Measurements from ENCODE around the gene RIMS3.

Gene RIMS3

GRCh38 chr1:40665335-40666171 is at the start of gene RIMS3:
TSS of gene RIMS3 (minus strand) at chr1:40665682. CDS start at chr1:40641925, 23,757 bp downstream.
- Histone ChIP-seq H3K36me3 (ENCODE audit: insufficient read depth, low read length) (no peaks in the 10 kb centered on the region), H3K4me3 (ENCODE audit: low read length, poor library complexity, severe bottlenecking) (peak within 1 kb of the TSS; percentile 74), H2AFZ (ENCODE audit: low read length) (peak within 1 kb of the TSS; percentile 90), H3K27me3 (ENCODE audit: insufficient read depth, low read length, poor library complexity, severe bottlenecking) (no peaks in the 10 kb centered on the region), H3K79me2 (ENCODE audit: insufficient read depth, low read length) (peaks cover 34% of the 10 kb centered on the region; the same call in 1 of the 2 replicates), H3F3A (ENCODE audit: low read depth) (no peaks in the 10 kb centered on the region), H3K4me2 (ENCODE audit: low read depth, low read length, poor library complexity, severe bottlenecking) (peak within 1 kb of the TSS; percentile 77), H3K9me2 (replicated peaks; ENCODE audit: low read depth, low read length) (no peaks in the 10 kb centered on the region), H3K9ac (ENCODE audit: low read depth, low read length, poor library complexity, severe bottlenecking) (peak within 1 kb of the TSS; percentile 64), H4K20me1 (ENCODE audit: insufficient read depth, low read length, poor library complexity, severe bottlenecking) (peaks cover 10% of the 10 kb centered on the region), H3K4me1 (ENCODE audit: insufficient read depth, low read length, poor library complexity, severe bottlenecking) (peaks cover 51% of the 10 kb centered on the region), H3K9me3 (ENCODE audit: insufficient read depth, low read depth, low read length) (no peaks in the 10 kb centered on the region)
- TF ChIP-seq CTCF (conservative IDR thresholded peaks at IDR 0.05; ENCODE audit: low read length) (peak; percentile 63), EZH2phosphoT487 (IDR thresholded peaks at IDR 0.05; ENCODE audit: borderline replicate concordance) (no peak)

DNA sequence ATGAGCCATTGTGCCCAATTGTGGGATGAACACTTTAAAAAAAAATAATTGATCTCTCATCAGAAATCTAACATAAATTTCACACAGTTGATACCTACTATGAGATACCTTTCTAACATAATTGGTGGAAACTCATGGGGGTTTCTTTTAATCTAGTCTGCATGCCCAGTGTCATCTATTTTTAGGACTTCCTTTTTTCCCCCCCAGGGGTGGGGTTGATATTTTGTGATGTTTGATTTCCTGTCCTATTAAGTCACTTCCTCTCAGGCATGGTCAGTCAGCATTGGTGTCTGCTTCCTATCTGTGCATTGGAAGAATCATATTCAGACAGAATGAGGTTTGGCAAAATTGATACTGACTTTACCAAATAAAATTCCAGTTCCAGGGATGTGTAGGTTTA is 47.5 kb upstream of the RIMS3 start:
- Histone ChIP-seq H3K4me1 (ENCODE audit: insufficient read depth, low read length, poor library complexity, severe bottlenecking) (peaks cover 55% of the 10 kb centered on the region), H3K9me3 (ENCODE audit: insufficient read depth, low read depth, low read length) (no peaks in the 10 kb centered on the region), H3K27me3 (ENCODE audit: insufficient read depth, low read length, poor library complexity, severe bottlenecking) (no peaks in the 10 kb centered on the region), H3F3A (ENCODE audit: low read depth) (0 out of 2 replicates have a peak, but pooled peaks cover 5% of the 10 kb centered on the region), H4K20me1 (ENCODE audit: insufficient read depth, low read length, poor library complexity, severe bottlenecking) (peaks cover 22% of the 10 kb centered on the region), H3K4me2 (ENCODE audit: low read depth, low read length, poor library complexity, severe bottlenecking) (peak overlapping the region; percentile 77), H3K9me2 (replicated peaks; ENCODE audit: low read depth, low read length) (no peaks in the 10 kb centered on the region), H3K4me3 (ENCODE audit: low read length, poor library complexity, severe bottlenecking) (peak overlapping the region; percentile 58), H3K36me3 (ENCODE audit: insufficient read depth, low read length) (no peaks in the 10 kb centered on the region; the same call in 1 of the 2 replicates), H3K79me2 (ENCODE audit: insufficient read depth, low read length) (peaks cover 96% of the 10 kb centered on the region), H3K9ac (ENCODE audit: low read depth, low read length, poor library complexity, severe bottlenecking) (peak overlapping the region; percentile 56), H2AFZ (ENCODE audit: low read length) (no peak overlapping the region)
- TF ChIP-seq EZH2phosphoT487 (IDR thresholded peaks at IDR 0.05; ENCODE audit: borderline replicate concordance) (no peak), CTCF (conservative IDR thresholded peaks at IDR 0.05; ENCODE audit: low read length) (no peak)

- no peaks in the 10 kb centered on the region; the same call in 1 of the 2 replicates for H3K36me3 ChIP-seq (ENCODE audit: insufficient read depth, low read length)
- 0 out of 2 replicates have a peak, but pooled peaks cover 5% of the 10 kb centered on the region for H3F3A ChIP-seq (ENCODE audit: low read depth)
- H3K9me2 ChIP-seq (replicated peaks; ENCODE audit: low read depth, low read length): no peaks in the 10 kb centered on the region
- H3K9me3 ChIP-seq (ENCODE audit: insufficient read depth, low read depth, low read length): no peaks in the 10 kb centered on the region
- no peak overlapping the region for H2AFZ ChIP-seq (ENCODE audit: low read length)
- peak overlapping the region; percentile 92 for H3K4me2 ChIP-seq (ENCODE audit: low read depth, low read length, poor library complexity, severe bottlenecking)
- peaks cover 22% of the 10 kb centered on the region for H4K20me1 ChIP-seq (ENCODE audit: insufficient read depth, low read length, poor library complexity, severe bottlenecking)
- H3K9ac ChIP-seq (ENCODE audit: low read depth, low read length, poor library complexity, severe bottlenecking): peak overlapping the region; percentile 80
- peak overlapping the region; percentile 81 for H3K4me3 ChIP-seq (ENCODE audit: low read length, poor library complexity, severe bottlenecking)
- TF ChIP-seq EZH2phosphoT487 (IDR thresholded peaks at IDR 0.05; ENCODE audit: borderline replicate concordance) (no peak), CTCF (conservative IDR thresholded peaks at IDR 0.05; ENCODE audit: low read length) (no peak)
- H3K27me3 ChIP-seq (ENCODE audit: insufficient read depth, low read length, poor library complexity, severe bottlenecking): no peaks in the 10 kb centered on the region
- peaks cover 96% of the 10 kb centered on the region for H3K79me2 ChIP-seq (ENCODE audit: insufficient read depth, low read length)
- H3K4me1 ChIP-seq (ENCODE audit: insufficient read depth, low read length, poor library complexity, severe bottlenecking): peaks cover 55% of the 10 kb centered on the region
Observed at GRCh38 chr1:40712405-40712944, 47.0 kb upstream of the RIMS3 start.
